ENCODE data around the gene ACVRL1.

DNA sequence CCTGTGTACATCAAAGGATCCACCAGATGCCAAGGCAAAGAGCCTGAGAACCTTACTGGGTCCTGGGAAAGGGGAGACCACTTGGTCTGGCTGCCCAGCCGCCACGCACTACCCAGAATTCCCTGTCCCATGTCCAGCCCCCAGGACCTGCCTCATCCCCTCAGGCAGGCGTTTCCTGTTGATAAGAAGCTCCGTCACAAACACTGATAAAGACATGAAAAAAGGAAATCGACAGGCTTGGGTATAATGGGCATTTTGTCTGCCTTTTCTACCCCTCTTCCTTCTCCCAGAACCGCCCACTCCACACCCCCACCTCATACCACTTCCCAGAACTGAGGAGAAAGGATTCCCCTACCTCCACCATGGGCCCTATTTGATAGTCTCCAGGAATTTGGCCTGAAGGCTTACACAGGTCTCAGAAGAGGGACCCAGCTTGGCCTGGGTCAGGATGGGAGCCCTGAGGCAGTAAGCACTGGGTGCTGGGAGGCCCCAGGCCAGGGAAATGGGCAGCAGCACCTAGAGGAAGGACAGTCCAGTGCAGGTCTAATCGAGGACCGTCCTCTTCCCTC lies 18.8 kb downstream of the ACVRL1 start:
- TF ChIP-seq, protein P1, sequence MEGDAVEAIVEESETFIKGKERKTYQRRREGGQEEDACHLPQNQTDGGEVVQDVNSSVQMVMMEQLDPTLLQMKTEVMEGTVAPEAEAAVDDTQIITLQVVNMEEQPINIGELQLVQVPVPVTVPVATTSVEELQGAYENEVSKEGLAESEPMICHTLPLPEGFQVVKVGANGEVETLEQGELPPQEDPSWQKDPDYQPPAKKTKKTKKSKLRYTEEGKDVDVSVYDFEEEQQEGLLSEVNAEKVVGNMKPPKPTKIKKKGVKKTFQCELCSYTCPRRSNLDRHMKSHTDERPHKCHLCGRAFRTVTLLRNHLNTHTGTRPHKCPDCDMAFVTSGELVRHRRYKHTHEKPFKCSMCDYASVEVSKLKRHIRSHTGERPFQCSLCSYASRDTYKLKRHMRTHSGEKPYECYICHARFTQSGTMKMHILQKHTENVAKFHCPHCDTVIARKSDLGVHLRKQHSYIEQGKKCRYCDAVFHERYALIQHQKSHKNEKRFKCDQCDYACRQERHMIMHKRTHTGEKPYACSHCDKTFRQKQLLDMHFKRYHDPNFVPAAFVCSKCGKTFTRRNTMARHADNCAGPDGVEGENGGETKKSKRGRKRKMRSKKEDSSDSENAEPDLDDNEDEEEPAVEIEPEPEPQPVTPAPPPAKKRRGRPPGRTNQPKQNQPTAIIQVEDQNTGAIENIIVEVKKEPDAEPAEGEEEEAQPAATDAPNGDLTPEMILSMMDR (IDR thresholded peaks at IDR 0.05), result no peak
- no peak for TF ChIP-seq POLR2A (IDR thresholded peaks at IDR 0.05)
- no peak for TF ChIP-seq EP300 (IDR thresholded peaks at IDR 0.05)

Measured in tibial nerve (tissue), 4 donors.